HG03159 (cell line): ENCODE measurements around the gene DDX24.
A peak's percentile ranks its signal among the peaks of the same experiment; 100 is the strongest.

ENCODE experiments used
- ATAC-seq: cut with Tn5 transposase; IDR thresholded peaks from one replicate; pipeline ENCODE4 v1.9.1; 2021; ENCODE audit warnings: mild to moderate bottlenecking, moderate library complexity; ENCODE audit not compliant: unreplicated experiment

Gene DDX24

DNA sequence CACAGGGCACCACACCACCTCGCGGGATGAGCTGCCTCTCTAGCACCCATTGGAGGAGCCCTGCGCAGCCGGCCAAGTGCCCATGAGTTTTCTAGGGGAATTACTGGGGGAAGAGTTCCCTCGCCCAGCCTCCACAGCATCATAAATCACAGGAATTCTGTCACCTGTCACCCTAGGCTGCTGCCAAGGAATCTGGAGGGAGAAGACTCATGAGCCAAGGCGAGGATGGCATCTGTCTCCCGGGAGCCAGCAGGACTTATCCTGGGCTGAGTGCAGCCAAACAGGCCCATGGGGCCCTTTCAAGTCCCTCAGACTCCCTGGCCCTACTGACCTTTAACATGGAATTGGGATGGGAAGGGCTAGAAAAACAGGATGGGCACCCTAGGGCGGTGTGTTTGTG is 62.7 kb downstream of the DDX24 start:
- ATAC-seq, result no peak

DNA sequence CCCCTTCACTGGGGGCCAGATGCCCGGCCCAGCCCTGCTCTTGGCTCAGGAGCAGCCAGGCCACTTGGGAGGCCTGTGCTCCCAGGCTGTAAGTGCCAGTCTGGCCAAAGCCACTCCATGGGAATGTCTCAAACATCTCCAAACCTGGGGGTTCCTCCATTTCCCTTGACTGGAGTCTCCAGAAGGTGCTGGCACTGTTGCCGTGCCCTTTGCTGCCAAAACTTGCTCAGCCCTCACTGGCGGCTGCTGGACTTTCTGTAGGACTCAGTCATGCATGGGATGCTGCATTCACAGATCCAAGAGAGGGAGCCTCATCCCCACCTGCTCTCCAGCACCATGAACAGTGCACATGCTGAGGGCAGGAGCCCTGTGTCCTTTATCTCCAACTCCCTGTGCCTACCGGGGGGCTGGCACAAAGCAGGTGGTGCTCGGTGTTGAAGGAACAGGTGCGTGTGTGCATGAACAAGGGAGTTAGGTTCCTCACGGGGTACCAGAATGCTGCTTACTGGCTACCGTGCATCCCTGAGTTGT is 64.5 kb downstream of the DDX24 start:
- no peak for ATAC-seq

DNA sequence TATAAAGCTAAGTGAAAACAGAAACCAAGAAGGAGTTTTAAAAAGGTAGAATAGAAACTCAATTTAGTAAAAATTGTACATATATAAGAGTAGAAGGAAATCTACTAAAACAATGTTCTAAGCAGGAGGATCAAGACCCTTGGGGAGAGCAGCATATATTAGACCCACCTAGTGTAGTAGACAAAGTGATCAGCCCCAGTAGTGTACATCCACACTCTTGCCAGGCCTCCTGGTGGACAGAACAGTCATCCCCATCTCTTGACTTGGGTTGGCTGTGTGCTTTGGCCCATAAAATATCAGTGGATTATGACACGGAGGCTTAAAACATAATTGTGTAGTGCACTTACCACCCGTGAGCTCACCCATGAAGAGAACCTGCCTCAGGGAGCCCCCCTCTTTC is 65.8 kb downstream of the DDX24 start:
- no peak for ATAC-seq

DNA sequence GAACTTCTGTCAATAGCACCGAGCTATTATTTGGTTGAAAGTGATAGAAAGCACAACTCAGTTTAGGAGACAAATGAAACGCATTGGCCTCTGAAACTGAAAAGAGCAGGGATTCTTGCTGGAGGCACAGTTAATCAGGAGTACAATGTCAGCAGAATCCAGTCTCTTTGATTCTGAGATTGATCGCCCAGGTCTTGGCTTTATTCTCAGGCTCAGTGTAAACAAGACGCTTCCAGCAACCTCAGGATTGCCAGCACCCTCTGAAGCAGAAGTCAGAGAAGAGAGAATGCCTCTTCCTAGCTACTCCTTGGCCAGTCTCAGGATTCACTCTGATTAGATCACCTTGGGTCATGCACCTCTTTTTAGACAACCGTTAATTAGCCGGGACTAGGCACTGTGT is 66.6 kb downstream of the DDX24 start:
- ATAC-seq, result no peak

DNA sequence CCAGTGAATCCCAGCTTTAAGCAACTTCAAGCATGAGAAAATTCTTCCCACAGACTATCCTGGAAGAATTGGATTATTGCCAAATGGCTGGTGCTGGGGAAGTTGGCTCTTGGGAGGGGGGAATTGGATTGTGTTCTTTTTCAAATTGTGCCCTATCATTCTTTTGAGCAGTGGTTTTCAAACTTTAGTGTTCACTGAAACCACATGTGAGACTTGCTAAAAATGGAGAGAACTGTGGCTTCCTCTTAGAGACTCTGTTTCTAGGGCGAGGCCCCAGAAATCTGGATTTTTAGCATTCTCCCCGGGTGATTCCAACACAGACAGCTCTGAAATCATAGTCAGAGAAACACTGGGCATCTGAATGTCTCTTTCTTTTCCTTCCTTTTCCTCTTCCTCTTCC is 69.2 kb downstream of the DDX24 start:
- no peak for ATAC-seq

DNA sequence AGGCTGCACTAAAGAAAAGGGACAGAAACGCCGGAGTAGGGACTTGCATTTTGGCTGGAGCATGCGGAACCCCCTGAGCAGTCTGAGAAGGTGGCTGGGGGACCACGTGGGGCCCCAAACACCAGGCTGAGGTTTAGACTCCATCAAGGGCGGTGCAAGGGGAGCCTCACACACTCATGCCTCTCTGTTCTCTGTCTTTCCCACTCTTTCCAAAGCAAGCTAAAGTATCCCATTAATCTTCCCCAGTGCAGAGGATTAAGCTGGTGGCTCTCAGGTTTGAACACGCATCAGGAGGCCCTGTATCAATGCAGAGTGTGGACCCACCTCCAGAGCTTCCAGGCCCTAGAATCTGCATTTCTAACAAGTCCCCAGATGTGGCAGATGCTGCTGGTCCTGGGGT is 70.4 kb downstream of the DDX24 start:
- ATAC-seq, result no peak

DNA sequence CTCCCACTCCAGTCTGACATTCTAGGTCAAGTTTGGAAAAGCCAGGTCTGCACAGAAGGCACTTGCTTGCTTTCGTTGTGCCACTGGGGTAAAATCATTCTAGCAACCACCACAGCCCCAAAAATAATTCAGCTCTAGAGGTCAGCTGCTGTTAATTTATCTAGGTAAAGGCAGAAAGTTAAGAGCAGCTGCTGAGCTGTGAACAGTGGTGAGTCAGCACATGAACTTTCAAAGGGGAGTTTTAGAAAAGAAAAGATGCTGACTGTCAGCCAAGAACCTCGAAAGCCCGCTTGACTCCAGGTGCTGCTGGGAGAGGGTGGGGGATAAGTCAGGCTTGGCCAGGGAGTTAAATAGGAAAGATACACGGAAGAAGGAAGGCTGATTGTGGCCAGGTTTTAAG is 71.2 kb downstream of the DDX24 start:
- ATAC-seq, result no peak

DNA sequence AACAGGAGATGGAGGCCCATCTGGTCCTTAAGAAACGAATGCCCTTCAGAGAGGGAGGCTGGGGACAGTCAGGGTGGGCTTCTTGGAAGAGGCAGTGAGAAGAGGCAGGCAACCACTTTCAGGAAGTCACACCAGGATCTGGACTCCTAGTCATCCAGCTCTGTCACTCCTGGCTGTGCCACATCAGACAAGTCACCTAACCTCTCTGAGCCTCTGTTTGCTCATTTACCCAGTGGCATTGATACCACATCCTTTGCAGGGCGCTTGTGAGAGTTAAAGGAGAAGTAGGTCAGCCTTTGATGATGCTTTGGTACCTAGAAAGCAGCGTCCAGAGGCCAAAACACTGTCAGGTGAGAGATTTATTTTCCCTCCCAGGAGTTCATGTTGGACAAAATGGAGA is 72.8 kb downstream of the DDX24 start:
- ATAC-seq, result no peak

DNA sequence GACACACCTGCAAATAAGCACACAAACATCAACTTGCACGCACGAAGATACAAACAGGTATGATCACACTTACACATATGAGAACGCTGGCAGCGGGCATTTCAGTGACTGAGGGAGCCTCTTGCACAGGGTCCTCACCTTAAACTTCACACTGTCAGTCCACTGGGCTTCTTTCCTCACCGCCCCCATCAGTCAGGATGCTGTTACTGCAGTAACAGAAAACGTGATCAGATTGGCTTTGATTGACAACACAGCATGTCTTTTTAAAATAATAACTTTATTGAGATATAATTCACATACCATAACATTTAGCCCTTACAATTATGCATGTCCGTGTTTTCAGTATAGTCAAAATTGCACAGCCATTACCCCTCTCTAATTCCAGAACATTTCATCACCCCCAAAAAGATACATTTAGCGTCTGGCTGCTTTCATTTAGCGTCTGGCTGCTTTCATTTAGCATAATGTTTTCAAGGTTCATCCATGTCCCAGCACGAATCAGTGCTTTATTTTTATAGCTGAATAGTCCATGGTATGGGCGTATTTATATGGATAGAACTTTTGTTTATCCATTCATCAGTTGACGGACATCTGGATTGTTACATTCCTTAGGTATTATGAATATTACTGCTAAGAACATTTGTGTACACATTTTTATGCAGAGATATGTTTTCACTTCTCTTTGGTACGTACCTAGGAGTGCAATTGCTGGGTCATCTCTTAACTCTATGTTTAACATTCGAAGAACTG is 75.5 kb downstream of the DDX24 start:
- ATAC-seq, result no peak

DNA sequence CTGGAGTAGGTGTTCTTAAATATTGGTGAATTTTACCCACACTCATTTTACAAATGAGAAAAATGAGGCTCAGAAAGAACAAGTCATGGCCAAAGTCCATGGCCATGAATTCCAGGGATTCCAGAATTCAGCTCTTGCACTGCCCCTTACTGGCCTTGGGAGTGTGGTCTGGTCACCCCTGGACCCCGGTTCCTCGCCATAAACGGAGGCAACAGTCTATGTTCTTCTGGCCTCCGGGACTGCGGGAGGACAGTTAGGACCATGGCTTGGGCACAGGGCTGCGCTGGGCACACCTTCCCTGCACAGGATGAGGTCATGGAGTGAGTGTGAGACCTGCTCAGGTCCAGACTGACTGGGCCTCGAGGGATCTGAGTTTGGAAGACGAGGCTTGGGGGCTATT is 77.0 kb downstream of the DDX24 start:
- no peak for ATAC-seq

DNA sequence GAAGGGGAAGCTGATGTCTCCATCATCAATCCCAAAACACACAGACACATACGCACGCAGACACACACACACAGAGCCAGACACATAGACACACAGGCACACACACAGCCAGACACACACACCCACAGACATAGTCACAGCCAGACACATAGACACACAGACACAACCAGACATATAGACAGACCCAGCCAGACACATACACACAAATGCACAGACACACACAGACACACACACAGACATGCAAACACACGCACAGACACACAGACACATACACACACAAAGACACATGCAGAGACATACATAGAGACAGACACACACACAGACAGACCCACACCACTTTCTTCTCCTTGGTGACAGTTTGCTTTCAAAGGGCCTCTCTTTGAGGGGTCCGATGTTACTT is 77.6 kb downstream of the DDX24 start:
- ATAC-seq, result no peak

DNA sequence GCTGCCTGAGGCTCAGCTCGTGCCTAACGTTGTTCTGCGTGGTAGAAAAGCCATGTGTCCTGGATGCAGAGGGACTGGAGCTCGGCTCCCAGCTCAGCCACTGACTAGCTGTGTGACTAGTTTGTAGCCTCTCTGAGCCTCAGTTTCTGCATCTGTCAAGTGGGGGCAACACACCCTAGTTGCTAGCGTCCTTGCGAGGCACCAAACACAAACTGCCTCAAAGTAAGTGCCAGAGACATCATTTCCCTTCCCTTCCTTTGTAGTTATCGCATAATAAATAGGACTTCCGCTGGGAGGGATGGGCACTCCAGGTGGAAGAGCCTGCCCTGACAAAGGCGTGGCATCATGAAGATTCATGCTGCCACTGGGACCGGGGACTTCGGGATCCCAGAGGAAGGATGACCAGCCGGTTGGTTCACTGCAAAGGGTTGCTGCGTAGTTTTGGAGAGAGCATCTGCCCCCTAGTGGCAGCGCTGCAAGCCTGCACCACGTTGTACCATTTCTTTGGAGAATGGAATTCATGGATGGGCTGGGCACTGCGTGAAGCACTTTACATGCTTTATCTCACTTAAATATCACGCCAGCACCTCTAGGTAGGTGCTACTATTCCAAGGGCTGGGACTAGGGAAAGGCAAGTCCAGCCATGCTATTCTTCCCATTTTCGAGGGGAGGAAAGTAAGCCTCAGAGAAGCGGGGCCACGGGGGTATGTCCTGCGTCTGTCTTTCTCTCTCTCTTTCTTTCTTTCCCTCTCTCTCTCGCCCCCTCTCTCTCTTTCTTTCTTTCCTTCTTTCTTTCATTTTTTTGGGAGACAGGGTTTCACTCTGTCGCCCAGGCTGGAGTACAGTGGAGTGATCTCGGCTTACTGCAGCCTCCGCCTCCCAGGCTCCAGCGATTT is 79.3 kb downstream of the DDX24 start:
- peak; percentile 63 for ATAC-seq

DNA sequence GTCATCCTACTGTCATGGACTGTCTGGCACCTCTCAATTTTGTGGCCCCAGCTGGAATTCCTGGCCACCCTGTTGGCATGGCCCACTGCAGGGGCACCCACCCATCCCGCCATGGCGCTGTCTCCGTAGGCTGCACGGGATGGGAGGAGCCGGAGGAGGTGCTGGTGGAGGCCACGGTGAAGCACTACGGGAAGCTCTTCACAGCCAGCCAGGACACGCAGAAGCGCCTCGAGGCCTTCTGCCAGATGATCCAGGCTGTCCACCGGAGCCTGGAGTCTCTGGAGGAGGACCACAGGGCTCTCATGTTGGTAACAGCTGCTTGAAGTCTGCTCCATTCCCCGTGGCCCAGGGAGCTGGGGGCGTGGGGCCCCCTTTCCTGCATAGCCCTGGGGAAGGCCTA is 80.0 kb downstream of the DDX24 start:
- no peak for ATAC-seq

DNA sequence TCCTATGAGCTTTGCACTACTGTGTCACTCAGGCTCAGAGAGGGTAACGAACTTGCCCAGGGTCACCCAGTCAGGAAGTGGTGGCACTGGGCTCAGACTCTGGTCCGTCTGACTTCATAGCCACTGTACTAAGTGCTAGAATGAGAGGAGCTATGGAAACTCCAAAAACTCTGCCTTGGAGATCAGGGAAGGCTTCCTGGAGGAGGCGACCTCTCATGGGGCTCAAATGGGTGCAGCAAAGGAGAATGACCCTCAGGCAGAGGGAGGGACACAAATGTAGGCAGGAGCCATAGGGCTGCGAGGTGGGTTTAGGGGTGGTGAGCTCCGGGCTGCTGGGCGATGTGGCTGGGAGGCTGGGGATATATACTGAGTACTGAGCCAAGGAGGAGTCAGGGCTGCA is 80.7 kb downstream of the DDX24 start:
- no peak for ATAC-seq

DNA sequence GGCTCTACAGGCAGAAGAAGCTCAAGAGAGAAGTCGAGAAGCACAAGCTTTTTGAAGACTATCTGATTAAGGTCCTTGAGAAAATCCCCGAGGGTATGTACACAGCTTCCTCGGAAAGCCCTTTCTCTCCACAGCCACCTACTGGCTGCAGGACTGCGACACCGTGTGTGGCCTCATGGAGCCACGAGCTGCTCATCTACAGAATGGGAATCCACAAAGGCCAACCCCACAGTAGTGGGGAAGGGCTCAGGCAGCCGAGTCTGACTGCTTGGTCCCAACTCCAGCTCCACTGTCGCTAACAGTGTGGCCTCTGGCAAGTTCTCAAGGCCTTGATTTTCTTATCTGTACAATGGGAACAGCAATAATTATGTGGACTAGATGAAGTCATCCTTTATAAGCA is 81.4 kb downstream of the DDX24 start:
- ATAC-seq, result no peak

DNA sequence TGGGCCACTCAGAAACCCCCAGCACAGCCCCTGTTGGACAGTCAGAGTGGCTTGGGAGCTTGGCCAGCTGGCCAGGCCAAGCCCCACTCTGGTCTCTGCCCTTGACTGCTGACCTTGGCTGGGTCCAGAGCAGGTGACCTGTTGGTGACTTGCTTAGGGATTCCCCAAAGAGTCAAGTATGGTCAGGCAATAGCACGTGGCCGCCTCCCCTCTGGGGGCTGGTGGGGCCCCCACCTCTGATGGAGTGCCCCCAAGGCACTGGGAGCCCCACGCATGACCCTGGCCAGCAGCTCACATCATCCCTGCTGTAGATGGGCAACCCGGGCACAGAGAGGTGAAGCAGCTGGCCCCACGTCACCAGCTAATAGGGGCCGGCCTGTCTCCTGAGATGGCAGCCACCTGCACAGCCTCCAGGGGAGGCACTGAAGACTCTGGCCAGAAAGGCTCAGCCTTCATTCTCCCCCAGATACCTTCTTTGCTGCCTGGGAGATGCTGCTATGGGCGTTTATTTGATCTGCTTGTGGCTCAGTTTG is 82.1 kb downstream of the DDX24 start:
- no peak for ATAC-seq
